Endodermal cell (in vitro differentiated cells): ENCODE measurements around the gene HOXA1. TPM values are rescaled to one million over a fixed set of nuclear protein-coding genes. Genes with fewer than 3 reads are reported as not detected.

Experiments
- DNase-seq: peaks from one replicate; pipeline ENCODE4 v3.0.0-alpha.2; 2017
- H3K27ac ChIP-seq: 2 replicates; pipeline ENCODE4 v1.5.1; 2013; ENCODE audit warnings: mild to moderate bottlenecking, low read depth, low read length, moderate library complexity
- H3K27me3 ChIP-seq: 2 replicates; pipeline ENCODE4 v1.6.1; 2013; ENCODE audit warnings: mild to moderate bottlenecking, low read length, moderate library complexity; ENCODE audit not compliant: insufficient read depth, control insufficient read depth, poor library complexity, severe bottlenecking
- H3K36me3 ChIP-seq: 2 replicates; pipeline ENCODE4 v1.7.0; 2013; ENCODE audit warnings: mild to moderate bottlenecking, low read length, moderate library complexity; ENCODE audit not compliant: control insufficient read depth, insufficient read depth
- H3K4me1 ChIP-seq: one replicate; pipeline ENCODE4 v1.7.0; 2013; ENCODE audit warnings: low read length; ENCODE audit not compliant: control insufficient read depth, insufficient read depth
- H3K4me3 ChIP-seq: 2 replicates; pipeline ENCODE4 v1.5.1; 2013; ENCODE audit warnings: mild to moderate bottlenecking, low read length, moderate library complexity
- H3K9ac ChIP-seq: 2 replicates; pipeline ENCODE4 v1.6.1; 2013; ENCODE audit warnings: mild to moderate bottlenecking, low read length, moderate library complexity; ENCODE audit not compliant: poor library complexity, severe bottlenecking; ENCODE audit errors: extremely low read depth
- H3K9me3 ChIP-seq: 2 replicates; pipeline ENCODE4 v1.6.1; 2013; ENCODE audit warnings: mild to moderate bottlenecking, low read length, moderate library complexity; ENCODE audit not compliant: control insufficient read depth
- H3K27ac Mint-ChIP-seq: 2 replicates; pipeline ENCODE4 v1.8.0; 2020; ENCODE audit warnings: mixed read lengths
- H3K27me3 Mint-ChIP-seq: 2 replicates; pipeline ENCODE4 v1.8.0; 2021; ENCODE audit warnings: mild to moderate bottlenecking, mixed read lengths; ENCODE audit not compliant: insufficient read depth
- H3K36me3 Mint-ChIP-seq: 2 replicates; pipeline ENCODE4 v1.8.0; 2020; ENCODE audit warnings: low read depth, mixed read lengths
- H3K4me1 Mint-ChIP-seq: 2 replicates; pipeline ENCODE4 v1.8.0; 2020; ENCODE audit warnings: mixed read lengths
- H3K4me3 Mint-ChIP-seq: 2 replicates; pipeline ENCODE4 v1.8.0; 2020; ENCODE audit warnings: mild to moderate bottlenecking, moderate library complexity, mixed read lengths
- H3K9me3 Mint-ChIP-seq: 2 replicates; pipeline ENCODE4 v1.8.0; 2020; ENCODE audit warnings: mild to moderate bottlenecking, mixed read lengths
- WGBS, 2 experiments: methylation state at CpG; one replicate each; pipeline versions ENCODE4 v1.1.5 to v1.1.7; 2013; ENCODE audit warnings: missing lambda C conversion rate in 2 of 2, mixed read lengths in 1 of 2; ENCODE audit not compliant: insufficient coverage in 1 of 2, insufficient read length in 1 of 2; 5-methylcytosine and 5-hydroxymethylcytosine counted together
- total RNA-seq, 2 donors: library from RNA; stranded (reverse); fragmentation: NEBNext Ultra II Directional in 1 of 2; extraction: Animal tissue kit (Norgen Biotek cat#: 25700) in 1 of 2; gene quantifications; 2 replicates in 1 of 2; 3 replicates in 1 of 2; pipeline ENCODE4 v1.2.1, GENCODE V29; 2021
- TF ChIP-seq, protein P1 (sequence below): fragments of 200-600 bp; sonication (generic); conservative IDR thresholded peaks from 2 replicates; pipeline ENCODE4 v1.5.0; 2021; ENCODE audit warnings: antibody characterized with exemption, mild to moderate bottlenecking

HOXA1 gene
- total RNA-seq, 2 donors from 2014 or later, result not detected

DNA sequence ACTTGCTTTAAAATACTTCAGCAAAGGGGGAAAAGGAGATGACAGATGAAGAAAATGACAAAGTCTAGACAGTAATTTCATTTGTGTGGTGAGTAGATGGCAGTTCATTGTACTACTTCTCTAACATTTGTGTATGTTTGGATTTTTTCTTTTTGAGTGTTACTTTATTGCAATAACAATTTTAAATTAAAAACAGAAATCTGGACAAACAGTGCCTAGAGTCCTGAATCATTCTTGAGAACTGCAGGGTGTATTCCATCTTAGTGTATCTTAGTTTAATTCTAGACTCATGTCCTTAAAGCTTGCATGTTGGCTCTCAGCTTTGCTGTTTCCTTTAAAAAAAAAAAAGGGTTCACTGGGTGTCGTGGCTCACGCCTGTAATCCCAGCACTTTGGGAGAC is 31.1 kb downstream of the HOXA1 start:
- WGBS, 2 experiments, result 84% methylated on average over 2 of the region's 2 CpGs; no CpG with 5 or more reads in 1 of the 2 experiments
- Histone ChIP-seq H3K4me1 (no peaks in the 10 kb centered on the region), H3K9ac (no peak overlapping the region), H3K27me3 (peaks cover 40% of the 10 kb centered on the region), H3K4me3 (no peak overlapping the region), H3K36me3 (no peaks in the 10 kb centered on the region), H3K27ac (no peak overlapping the region), H3K9me3 (no peaks in the 10 kb centered on the region)
- H3K36me3 Mint-ChIP-seq, result no peaks in the 10 kb centered on the region
- TF ChIP-seq, protein P1, sequence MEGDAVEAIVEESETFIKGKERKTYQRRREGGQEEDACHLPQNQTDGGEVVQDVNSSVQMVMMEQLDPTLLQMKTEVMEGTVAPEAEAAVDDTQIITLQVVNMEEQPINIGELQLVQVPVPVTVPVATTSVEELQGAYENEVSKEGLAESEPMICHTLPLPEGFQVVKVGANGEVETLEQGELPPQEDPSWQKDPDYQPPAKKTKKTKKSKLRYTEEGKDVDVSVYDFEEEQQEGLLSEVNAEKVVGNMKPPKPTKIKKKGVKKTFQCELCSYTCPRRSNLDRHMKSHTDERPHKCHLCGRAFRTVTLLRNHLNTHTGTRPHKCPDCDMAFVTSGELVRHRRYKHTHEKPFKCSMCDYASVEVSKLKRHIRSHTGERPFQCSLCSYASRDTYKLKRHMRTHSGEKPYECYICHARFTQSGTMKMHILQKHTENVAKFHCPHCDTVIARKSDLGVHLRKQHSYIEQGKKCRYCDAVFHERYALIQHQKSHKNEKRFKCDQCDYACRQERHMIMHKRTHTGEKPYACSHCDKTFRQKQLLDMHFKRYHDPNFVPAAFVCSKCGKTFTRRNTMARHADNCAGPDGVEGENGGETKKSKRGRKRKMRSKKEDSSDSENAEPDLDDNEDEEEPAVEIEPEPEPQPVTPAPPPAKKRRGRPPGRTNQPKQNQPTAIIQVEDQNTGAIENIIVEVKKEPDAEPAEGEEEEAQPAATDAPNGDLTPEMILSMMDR, result no peak
- no peak overlapping the region for H3K4me3 Mint-ChIP-seq
- no peak for DNase-seq
- H3K4me1 Mint-ChIP-seq, result no peaks in the 10 kb centered on the region
- peaks cover 47% of the 10 kb centered on the region for H3K27me3 Mint-ChIP-seq
- H3K9me3 Mint-ChIP-seq, result no peaks in the 10 kb centered on the region
- no peak overlapping the region for H3K27ac Mint-ChIP-seq

- H3K9ac ChIP-seq, result no peak overlapping the region
- Mint-ChIP-seq H3K27ac (no peak overlapping the region), H3K36me3 (no peaks in the 10 kb centered on the region), H3K4me1 (no peaks in the 10 kb centered on the region), H3K4me3 (no peak overlapping the region), H3K9me3 (no peaks in the 10 kb centered on the region), H3K27me3 (peaks cover 47% of the 10 kb centered on the region)
- no peaks in the 10 kb centered on the region for H3K9me3 ChIP-seq
- peaks cover 39% of the 10 kb centered on the region for H3K27me3 ChIP-seq
- no peak overlapping the region for H3K4me3 ChIP-seq
- TF ChIP-seq, protein P1, result no peak
- H3K36me3 ChIP-seq, result no peaks in the 10 kb centered on the region
- no peak overlapping the region for H3K27ac ChIP-seq
- DNase-seq, result no peak
- H3K4me1 ChIP-seq, result no peaks in the 10 kb centered on the region
- WGBS, 2 experiments, result 100% methylated on average over 1 to 2 of the region's 2 CpGs
These were observed 31.6 kb downstream of the HOXA1 start for GRCh38 chr7:27064159-27064558.

DNA sequence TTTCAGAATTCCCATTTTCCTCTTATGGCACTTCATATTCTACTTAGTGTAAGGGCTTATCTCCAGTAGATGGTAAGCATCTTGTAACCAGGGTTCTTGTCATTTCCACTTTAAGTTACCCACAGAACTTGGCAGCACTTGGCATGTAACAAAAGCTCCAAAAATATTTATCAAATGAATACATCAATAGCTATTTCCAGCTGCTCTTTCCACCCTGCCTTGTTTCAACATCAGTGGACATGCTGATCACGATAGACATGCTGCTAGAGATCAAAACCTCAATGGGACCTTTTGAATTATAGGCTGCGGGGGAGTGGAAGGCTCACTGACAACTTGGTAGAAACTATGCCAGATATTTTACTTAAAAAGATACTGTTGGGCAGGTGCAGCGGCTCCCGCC is 32.9 kb downstream of the HOXA1 start:
- no peaks in the 10 kb centered on the region for H3K36me3 ChIP-seq
- H3K27ac ChIP-seq, result no peak overlapping the region
- no peaks in the 10 kb centered on the region for H3K4me1 Mint-ChIP-seq
- no peak overlapping the region for H3K27ac Mint-ChIP-seq
- no peaks in the 10 kb centered on the region for H3K4me1 ChIP-seq
- H3K9me3 Mint-ChIP-seq, result no peaks in the 10 kb centered on the region
- H3K9ac ChIP-seq, result no peak overlapping the region
- H3K27me3 Mint-ChIP-seq, result peaks cover 39% of the 10 kb centered on the region
- WGBS, 2 experiments, result 93 to 96% methylated on average over 4 of the region's 4 CpGs
- TF ChIP-seq, protein P1, result no peak
- no peaks in the 10 kb centered on the region for H3K9me3 ChIP-seq
- H3K27me3 ChIP-seq, result peaks cover 27% of the 10 kb centered on the region
- H3K4me3 ChIP-seq, result no peak overlapping the region
- H3K36me3 Mint-ChIP-seq, result no peaks in the 10 kb centered on the region
- no peak overlapping the region for H3K4me3 Mint-ChIP-seq
- DNase-seq, result no peak
